Keratinocyte (primary cell): ENCODE data around the gene BARX2.

Experiments
- CTCF ChIP-seq, 3 experiments: IDR thresholded peaks in 1 of 3; conservative IDR thresholded peaks in 1 of 3; optimal IDR thresholded peaks in 1 of 3; 2 replicates in 2 of 3; 3 replicates in 1 of 3; pipeline versions ENCODE3 to v1.5.1; 2011; ENCODE audit warnings: low read length in 3 of 3, mild to moderate bottlenecking in 3 of 3, moderate library complexity in 2 of 3, control low read depth in 1 of 3, inconsistent platforms in 1 of 3; ENCODE audit not compliant: insufficient read depth in 2 of 3; ENCODE audit errors: extremely low read depth in 1 of 3
- EZH2 ChIP-seq: IDR thresholded peaks from one replicate; pipeline ENCODE4 v1.6.1; 2012; ENCODE audit warnings: inconsistent platforms, mild to moderate bottlenecking, low read length, moderate library complexity

- TF ChIP-seq CTCF (optimal IDR thresholded peaks at IDR 0.05 in 1 of 3, IDR thresholded peaks at IDR 0.05 in 1 of 3, conservative IDR thresholded peaks at IDR 0.05 in 1 of 3; ENCODE audit: extremely low read depth in 1 of 3, insufficient read depth in 2 of 3, low read length in 3 of 3) (no peak), EZH2 (no peak)
Observed at GRCh38 chr11:129383060-129383459, 7.4 kb downstream of the BARX2 start.
